HG03103 (cell line): Measurements from ENCODE around the gene PGAP3.

Source experiments
- ATAC-seq: cut with Tn5 transposase; IDR thresholded peaks from one replicate; pipeline ENCODE4 v1.9.1; 2021; ENCODE audit warnings: low read depth; ENCODE audit not compliant: unreplicated experiment

PGAP3 gene

GRCh38 chr17:39661744-39662541, 25.9 kb downstream of the PGAP3 start:
- ATAC-seq: no peak

DNA sequence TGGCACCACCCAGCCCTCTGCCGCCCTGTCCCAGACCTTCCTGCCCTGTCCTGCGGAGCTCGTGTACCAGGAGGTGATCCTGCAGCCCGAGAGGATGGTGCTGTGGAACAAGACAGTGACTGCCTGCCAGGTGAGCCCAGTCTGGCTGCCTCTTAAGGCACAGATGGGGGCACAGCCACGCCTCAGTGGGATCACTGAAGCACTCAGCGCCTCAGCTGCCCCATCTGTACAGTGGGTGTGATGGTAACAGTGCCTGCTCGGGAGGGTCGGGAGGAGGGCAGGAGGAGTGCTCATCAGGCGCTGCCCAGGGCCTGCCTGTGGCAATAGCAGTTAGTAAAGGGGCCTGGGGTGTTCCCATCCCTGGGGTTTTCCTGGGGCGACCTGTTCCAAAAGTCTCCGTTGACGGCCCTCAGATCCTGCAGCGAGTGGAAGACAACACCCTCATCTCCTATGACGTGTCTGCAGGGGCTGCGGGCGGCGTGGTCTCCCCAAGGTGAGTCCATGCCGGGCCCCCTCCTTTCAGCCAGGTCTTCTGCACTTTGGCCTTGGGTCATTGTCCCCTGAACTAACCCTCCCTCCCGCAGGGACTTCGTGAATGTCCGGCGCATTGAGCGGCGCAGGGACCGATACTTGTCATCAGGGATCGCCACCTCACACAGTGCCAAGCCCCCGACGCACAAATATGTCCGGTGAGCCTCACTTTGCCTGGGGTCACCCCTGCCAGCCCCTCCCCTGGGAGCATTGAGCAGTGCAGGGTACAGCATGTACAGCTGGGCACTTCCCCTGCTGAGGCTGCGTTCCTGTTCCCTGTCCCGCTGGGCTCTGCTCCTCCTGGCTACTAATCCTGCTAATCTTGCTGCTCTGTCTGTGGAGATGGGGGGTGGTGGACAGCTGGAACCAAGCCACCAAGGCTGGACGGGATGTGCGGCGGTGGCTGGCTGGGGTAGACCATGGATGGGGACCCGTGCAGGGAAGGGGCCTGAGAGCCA, 27.2 kb downstream of the PGAP3 start:
- ATAC-seq: no peak

DNA sequence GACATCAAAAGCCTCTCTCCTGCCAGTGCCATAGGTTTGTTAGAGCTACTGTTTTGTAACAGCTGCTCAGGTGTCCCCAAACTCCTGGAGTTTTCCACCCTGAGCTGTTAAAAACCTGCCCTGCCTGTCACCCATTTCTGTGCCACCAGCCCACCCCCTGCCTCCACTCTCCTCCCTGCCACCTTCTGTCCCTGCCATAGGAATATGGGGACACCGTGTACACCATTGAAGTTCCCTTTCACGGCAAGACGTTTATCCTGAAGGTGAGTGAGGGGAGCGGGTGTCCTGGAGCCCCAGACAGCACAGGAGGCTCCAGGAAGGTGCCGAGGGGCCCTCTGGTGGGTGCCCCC, 27.9 kb downstream of the PGAP3 start:
- ATAC-seq: no peak

DNA sequence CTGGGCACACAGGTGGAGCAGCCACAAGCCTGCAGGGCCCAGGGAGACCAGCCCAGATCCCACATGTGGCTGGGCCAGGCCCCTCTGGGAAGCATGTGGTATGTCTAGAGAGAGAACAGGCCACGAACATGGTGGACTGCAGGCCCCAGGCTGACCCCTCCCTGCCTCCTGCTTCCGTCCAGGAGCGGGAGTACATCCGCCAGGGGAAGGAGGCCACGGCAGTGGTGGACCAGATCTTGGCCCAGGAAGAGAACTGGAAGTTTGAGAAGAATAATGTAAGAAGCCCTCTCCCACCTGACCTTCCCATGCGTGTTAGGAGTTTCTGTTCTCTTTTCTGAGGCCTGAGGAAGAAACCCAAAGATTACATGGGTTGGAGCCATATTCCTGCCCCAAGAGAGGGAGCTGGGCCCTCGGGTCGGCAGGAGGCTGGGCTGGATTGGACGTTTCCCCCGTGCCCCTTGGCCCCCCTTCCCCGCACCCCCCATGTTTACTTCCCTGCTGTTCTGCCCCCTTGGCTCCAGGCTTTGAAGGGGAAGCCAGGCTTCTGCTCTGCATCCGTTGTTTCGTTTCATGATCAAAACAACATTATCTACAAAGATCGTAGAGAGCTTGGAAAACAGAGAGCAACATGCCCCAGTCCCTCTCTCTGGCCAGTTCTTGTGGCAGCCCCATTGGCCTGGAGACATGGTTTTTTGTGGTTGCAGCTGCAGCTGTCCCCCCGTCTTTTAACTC, 28.4 kb downstream of the PGAP3 start:
- ATAC-seq: no peak

- ATAC-seq: no peak
These were observed 29.1 kb downstream of the PGAP3 start for GRCh38 chr17:39658760-39659159.

DNA sequence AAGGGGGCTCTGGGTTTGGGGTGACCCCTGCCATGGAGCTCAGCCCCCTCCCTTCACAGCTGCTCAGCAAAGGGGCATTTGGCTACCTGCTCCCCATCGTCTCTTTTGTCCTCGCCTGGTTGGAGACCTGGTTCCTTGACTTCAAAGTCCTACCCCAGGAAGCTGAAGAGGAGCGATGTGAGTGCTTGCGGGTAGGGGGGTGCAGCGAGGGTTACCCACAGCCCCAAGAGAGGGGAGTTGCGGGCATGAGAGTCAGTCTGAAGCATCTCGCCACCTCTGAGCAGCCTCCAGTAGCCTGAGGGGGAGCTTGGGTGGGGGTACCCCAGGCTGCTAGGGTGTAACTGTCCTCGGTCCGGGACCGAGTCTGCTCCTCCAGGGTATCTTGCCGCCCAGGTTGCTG, 29.5 kb downstream of the PGAP3 start:
- no peak for ATAC-seq

- no peak for ATAC-seq
These were observed 32.8 kb downstream of the PGAP3 start for GRCh38 chr17:39655105-39655504.

- ATAC-seq: no peak
These were observed 34.1 kb downstream of the PGAP3 start for GRCh38 chr17:39653662-39654331.

DNA sequence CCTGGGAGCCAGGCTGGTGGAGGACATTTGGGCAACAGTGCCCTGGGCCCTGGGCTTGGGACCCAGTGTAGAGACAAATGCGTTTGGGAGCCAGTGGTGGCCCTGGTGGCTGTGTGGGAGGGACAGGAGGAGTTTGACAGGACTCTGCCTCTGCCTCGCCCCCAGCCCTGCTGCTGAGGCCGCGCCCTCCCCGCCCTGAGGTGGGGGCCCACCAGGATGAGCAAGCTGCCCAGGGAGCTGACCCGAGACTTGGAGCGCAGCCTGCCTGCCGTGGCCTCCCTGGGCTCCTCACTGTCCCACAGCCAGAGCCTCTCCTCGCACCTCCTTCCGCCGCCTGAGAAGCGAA, 34.6 kb downstream of the PGAP3 start:
- no peak for ATAC-seq

GRCh38 chr17:39652587-39653315, 35.1 kb downstream of the PGAP3 start:
- ATAC-seq: no peak

DNA sequence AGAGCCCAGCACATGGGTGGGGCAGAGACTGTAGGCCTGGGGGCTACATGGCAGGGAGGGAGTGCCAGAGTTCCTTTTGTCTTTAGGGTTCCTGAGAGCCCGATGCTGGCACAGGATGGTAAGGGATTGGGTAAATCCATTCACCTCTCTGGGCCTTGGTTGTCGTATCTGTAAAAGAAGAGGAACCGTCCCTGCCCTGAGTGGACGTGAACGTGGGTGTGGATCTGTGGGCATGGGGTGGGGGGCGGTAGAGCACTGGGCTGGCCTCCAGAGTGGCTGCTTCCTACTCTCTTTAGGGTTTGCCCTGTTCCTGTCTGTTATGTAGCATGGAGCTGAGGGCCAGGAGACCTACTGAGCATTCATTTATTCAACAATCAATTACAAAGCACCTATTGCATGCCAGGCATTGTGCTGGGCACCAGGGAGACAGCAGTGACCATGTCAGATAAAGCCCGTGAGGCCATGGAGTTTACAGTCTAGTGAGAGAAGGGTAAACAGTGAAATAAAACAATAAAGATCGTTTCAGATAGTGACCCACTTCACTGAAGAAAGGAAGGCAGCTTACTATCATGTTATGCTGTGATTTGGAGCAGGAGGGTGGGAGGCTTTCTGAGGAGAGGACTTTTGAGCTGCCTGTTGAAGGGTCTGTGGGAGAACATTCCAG, 35.8 kb downstream of the PGAP3 start:
- ATAC-seq: no peak

DNA sequence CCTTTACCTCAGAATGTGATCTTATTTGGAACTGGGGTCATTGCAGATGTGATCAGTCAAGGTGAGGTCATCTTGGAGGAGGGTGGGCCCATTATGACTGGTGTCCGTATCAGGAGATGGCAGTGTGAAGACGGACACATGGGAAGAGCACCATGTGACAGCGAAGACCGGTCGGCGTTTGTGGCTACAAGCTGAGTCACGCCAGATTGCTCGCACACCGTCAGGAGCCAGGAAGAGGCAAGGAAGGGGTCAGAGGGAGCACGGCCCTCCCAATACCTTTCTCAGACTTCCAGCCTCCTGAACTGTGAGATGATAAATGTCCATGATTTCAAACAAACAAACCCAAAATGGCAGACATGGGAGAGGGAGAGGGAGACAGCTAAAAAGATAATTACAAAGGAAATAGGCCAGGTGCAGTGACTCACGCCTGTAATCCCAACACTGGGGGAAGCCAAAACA, 37.7 kb downstream of the PGAP3 start:
- ATAC-seq: no peak

- ATAC-seq: no peak
These were observed 39.1 kb downstream of the PGAP3 start for GRCh38 chr17:39648616-39649366.

GRCh38 chr17:39647256-39647655, 40.6 kb downstream of the PGAP3 start:
- ATAC-seq: no peak

- no peak for ATAC-seq
These were observed 44.6 kb downstream of the PGAP3 start for GRCh38 chr17:39643271-39643670.

DNA sequence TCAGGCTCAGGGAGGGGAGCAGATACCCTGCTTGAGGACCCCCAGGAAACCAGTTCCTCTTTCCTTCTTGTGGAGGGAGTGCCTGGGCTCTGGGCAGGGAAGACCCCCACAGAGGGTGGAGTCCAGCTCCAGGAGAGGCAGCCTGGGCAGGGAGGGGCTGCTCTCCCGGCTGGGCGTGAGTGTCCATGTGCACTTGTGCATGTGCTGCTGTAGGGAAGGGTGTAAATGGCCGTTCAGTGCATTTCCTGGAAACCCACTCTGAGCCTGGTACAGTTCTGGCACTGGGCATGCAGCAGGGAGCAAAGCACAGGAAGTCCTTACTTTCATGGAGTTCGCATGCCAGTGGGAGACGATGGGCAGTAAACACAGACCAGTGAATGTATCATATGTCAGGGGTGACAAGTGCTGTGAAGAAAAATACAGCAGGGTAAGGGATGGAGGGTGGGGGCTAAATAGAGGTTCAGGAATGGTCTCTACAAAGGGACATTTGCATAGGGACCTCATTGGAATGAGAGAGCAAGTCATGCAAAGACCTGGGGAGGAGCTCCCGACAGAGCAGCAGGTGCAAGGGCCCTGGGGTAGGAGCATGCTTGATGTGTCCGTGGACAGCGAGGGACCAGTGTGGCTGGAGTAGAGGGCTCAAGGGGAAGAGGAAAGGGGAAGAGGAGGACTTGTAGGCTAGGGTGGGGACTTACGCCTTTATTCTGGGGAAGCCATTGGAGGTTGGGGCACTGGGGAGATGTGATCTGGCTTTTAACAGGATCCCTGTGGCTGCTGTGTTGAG, 45.4 kb downstream of the PGAP3 start:
- ATAC-seq: no peak

DNA sequence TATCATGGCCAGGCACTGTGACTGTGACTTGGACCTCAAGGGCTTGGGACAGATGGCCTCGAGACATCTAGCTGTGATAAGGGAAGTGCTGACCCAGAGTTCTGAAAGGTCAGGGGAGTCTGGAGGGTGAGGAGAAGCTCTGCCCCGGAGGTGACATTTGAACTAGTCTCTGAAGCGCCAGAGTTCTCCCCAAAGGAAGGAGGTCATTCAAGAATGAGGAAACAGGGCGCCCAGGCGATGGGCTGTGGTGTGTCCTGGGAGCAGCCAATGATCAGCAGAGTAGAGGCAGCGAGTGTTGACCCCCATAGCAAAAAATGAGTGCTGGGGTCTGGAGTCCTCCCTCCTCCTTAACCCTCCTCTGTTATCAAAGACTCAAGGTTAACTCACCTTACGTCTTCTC, 46.0 kb downstream of the PGAP3 start:
- ATAC-seq: no peak

DNA sequence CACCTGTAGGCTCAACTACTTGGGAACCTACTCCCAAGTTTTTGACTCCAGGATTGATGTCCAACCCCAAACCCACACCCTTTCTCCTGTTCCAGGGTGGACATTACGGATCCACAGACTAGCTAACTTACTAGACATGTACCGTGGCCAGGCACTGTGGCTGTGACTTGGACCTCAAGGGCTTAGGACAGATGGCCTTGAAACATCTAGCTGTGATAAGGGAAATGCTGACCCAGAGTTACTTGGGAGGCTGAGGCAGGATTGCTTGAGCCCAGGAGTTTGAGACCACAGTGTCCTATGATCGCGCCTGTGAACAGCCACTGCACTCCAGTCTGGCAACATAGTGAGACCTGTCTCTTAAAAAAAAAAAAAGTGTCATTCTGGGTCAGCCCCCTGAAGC, 46.8 kb downstream of the PGAP3 start:
- ATAC-seq: no peak
